C4-2B (cell line): ENCODE measurements around the gene TSGA10.

Experiments used
- H3K27ac ChIP-seq: fragments of 450-650 bp; 2 replicates; pipeline ENCODE4 v1.5.1; 2017
- ZFX ChIP-seq: fragments of 450-650 bp; IDR thresholded peaks from 2 replicates; pipeline ENCODE4 v1.6.1; 2017
- TF ChIP-seq, protein P1 (sequence below): fragments of 450-650 bp; conservative IDR thresholded peaks from 2 replicates; pipeline ENCODE4 v1.5.1; 2017; ENCODE audit warnings: mild to moderate bottlenecking

The TSGA10 gene

DNA sequence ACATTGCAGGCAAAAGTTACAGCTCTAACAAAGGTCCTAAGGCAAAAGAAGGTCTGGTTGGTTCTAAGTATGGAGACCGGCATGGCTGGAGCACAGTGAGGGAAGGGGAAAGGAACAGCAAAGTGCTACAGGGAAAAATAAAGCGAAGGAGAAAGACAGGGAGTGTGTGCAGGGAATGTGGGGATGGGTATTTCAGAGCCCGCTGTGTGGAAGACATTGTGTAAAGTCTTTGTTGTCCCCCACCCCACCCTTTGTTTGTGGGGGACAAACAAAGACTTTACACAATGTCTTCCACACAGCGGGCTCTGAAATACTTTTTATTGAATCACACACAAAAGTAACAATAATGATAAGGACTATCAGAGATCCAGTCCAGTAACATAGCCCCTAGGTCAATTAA, 42.1 kb downstream of the TSGA10 start:
- TF ChIP-seq ZFX: no peak
- TF ChIP-seq, protein P1, sequence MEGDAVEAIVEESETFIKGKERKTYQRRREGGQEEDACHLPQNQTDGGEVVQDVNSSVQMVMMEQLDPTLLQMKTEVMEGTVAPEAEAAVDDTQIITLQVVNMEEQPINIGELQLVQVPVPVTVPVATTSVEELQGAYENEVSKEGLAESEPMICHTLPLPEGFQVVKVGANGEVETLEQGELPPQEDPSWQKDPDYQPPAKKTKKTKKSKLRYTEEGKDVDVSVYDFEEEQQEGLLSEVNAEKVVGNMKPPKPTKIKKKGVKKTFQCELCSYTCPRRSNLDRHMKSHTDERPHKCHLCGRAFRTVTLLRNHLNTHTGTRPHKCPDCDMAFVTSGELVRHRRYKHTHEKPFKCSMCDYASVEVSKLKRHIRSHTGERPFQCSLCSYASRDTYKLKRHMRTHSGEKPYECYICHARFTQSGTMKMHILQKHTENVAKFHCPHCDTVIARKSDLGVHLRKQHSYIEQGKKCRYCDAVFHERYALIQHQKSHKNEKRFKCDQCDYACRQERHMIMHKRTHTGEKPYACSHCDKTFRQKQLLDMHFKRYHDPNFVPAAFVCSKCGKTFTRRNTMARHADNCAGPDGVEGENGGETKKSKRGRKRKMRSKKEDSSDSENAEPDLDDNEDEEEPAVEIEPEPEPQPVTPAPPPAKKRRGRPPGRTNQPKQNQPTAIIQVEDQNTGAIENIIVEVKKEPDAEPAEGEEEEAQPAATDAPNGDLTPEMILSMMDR: no peak
- no peak overlapping the region for H3K27ac ChIP-seq

DNA sequence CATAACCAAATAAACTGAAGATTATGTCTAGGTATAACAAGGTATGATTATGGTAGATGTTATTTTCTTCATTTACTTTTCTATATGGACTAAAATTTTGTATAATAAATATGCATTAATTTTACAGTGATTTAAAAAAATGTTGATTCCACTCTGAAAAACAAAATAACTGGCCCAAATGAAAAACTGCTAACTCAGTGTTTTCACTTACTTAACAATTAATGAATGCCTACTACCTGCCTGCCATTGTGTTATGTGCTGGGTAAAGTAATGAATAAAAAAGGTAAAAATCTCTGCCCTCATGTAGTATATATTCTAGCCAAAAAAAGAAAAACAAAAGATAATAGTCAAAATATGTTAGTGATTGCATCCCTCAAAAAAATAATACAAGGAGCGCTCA, 42.8 kb downstream of the TSGA10 start:
- no peak for TF ChIP-seq ZFX
- TF ChIP-seq, protein P1: no peak
- H3K27ac ChIP-seq: no peak overlapping the region

DNA sequence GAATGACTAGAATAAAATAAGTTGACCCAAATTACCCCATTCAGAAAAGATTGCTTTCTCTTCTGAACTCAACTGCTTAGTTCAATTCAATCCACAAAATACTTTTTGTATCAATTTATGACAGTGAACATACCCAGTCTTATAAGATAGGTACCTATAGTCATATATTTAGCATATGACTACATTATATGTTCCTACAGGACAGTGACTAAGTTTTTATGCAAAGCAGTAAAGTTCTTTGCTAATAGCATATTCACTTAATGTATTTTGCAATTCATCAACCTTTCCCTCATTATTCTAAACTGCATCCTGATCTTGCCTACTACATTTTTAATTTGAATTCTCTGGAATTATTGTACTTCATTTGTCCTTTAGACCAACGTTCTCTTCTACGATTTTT, 43.5 kb downstream of the TSGA10 start:
- no peak overlapping the region for H3K27ac ChIP-seq
- TF ChIP-seq, protein P1: no peak
- no peak for TF ChIP-seq ZFX

GRCh38 chr2:99106913-99107312, 47.8 kb downstream of the TSGA10 start:
- TF ChIP-seq, protein P1: no peak
- TF ChIP-seq ZFX: no peak
- no peak overlapping the region for H3K27ac ChIP-seq

- H3K27ac ChIP-seq: no peak overlapping the region
- TF ChIP-seq ZFX: no peak
Measured at GRCh38 chr2:99104006-99104405, 50.7 kb downstream of the TSGA10 start.

GRCh38 chr2:99101697-99102096, 53.0 kb downstream of the TSGA10 start:
- no peak for TF ChIP-seq ZFX
- TF ChIP-seq, protein P1: no peak
- no peak overlapping the region for H3K27ac ChIP-seq

DNA sequence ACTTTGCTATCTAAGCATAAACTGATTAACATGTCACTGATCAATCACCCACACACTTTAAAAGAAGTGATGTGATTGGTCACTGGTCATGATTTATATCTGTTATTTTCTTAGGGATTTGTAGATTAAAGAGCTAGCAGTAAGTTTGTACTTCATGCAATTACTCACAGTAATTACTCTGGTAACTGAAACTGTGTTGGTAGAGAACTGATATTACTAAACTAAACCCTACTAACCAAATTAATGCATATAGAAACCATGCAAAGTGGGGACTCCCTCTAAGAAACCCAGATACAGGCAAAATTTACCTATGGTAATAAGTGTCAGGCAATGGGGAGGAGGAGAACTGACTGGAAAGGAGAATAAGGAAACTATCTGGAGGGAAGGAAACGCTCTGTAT, 58.0 kb downstream of the TSGA10 start:
- H3K27ac ChIP-seq: no peak overlapping the region
- no peak for TF ChIP-seq ZFX
- TF ChIP-seq, protein P1: no peak

GRCh38 chr2:99088017-99088416, 66.7 kb downstream of the TSGA10 start:
- TF ChIP-seq, protein P1: no peak
- TF ChIP-seq ZFX: no peak
- H3K27ac ChIP-seq: no peak overlapping the region
